Measurements from ENCODE around the gene DNASE1L1.

DNA sequence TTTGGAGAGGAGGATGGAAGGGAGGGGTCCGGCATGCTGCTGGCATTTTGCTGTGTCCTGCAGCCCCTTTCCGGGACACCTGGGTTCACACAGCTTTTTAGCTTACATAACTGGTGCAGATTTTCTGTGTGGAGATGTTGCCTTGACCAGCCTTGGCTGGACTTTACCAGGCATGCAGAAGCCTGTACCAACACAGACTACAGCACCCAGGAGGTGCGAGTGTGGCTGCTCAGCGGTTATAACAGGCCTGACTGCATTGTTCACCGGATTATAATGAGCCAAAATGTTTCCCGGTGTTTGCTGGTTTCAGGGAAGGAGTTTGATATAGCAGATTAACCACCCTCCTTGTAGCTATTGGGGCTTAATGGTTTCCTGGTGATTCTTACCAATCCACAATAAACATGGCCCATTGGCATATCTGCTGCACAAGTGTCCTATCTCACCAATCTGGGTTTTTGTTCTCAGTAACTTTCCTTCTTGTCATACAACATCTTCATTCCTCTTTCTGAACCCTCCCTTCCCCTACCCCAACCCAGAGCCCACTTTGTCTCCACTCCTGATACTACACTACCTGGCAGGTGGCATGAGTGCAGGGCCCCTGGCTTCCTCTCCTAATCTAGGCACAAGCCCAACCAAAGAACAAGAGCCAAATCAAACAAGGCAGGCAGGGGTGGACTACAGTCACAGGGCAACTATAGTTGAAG is 7.0 kb downstream of the DNASE1L1 start:
- no peak for TF ChIP-seq POLR2A (IDR thresholded peaks at IDR 0.05)
- TF ChIP-seq, protein P1, sequence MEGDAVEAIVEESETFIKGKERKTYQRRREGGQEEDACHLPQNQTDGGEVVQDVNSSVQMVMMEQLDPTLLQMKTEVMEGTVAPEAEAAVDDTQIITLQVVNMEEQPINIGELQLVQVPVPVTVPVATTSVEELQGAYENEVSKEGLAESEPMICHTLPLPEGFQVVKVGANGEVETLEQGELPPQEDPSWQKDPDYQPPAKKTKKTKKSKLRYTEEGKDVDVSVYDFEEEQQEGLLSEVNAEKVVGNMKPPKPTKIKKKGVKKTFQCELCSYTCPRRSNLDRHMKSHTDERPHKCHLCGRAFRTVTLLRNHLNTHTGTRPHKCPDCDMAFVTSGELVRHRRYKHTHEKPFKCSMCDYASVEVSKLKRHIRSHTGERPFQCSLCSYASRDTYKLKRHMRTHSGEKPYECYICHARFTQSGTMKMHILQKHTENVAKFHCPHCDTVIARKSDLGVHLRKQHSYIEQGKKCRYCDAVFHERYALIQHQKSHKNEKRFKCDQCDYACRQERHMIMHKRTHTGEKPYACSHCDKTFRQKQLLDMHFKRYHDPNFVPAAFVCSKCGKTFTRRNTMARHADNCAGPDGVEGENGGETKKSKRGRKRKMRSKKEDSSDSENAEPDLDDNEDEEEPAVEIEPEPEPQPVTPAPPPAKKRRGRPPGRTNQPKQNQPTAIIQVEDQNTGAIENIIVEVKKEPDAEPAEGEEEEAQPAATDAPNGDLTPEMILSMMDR (IDR thresholded peaks at IDR 0.05 in 8 of 11, conservative IDR thresholded peaks at IDR 0.05 in 3 of 11), result no peak
- TF ChIP-seq POLR2AphosphoS5 (IDR thresholded peaks at IDR 0.05), result no peak

Measured in spleen (tissue), 7 donors.